HEK293 (cell line): ENCODE measurements around the gene RPL4.

ENCODE experiments used
- CTCF ChIA-PET: fragments of 350-600 bp; formaldehyde crosslinking; extraction: SDS; loops from one replicate; lab custom pipeline; 2021; ENCODE audit warnings: antibody characterized with exemption; lab: Yijun Ruan, JAX
- POLR2A ChIA-PET: fragments of 300-600 bp; formaldehyde crosslinking; extraction: SDS; loops from one replicate; lab custom pipeline; 2020; ENCODE audit warnings: antibody characterized with exemption, inconsistent platforms; lab: Yijun Ruan, JAX
- H3K27ac ChIP-seq: fragments of 200-500 bp; sonication (Bioruptor generic); 2 replicates; pipeline ENCODE4 v1.5.1; 2014; ENCODE audit warnings: low read depth, low read length, control low read depth, inconsistent platforms; ENCODE audit errors: extremely low read depth
- H3K36me3 ChIP-seq, 2 experiments: fragments of 200-500 bp in 1 of 2; sonication (Bioruptor generic) in 1 of 2; 1 replicate in 1 of 2; 2 replicates in 1 of 2; pipeline ENCODE4 v1.5.1; 2014 to 2017; ENCODE audit warnings: inconsistent platforms in 2 of 2, low read length in 2 of 2; ENCODE audit not compliant: control insufficient read depth in 2 of 2, insufficient read depth in 1 of 2
- H3K4me1 ChIP-seq: fragments of 200-500 bp; sonication (Bioruptor generic); 2 replicates; pipeline ENCODE4 v1.5.1; 2014; ENCODE audit warnings: mild to moderate bottlenecking, low read length, inconsistent platforms; ENCODE audit not compliant: control insufficient read depth, insufficient read depth
- H3K4me3 ChIP-seq: 2 replicates; pipeline ENCODE4 v1.5.1; 2011; ENCODE audit warnings: low read depth, mild to moderate bottlenecking, control low read depth, low read length, moderate library complexity
- H3K9me3 ChIP-seq: fragments of 200-500 bp; sonication (Bioruptor generic); 2 replicates; pipeline ENCODE4 v1.5.1; 2014; ENCODE audit warnings: low read depth, low read length, inconsistent platforms; ENCODE audit not compliant: control insufficient read depth, insufficient read depth
- GFI1B ChIP-seq: fragments of 450-650 bp; formaldehyde crosslinking; IDR thresholded peaks from 2 replicates; pipeline ENCODE4 v1.5.1; 2016; ENCODE audit warnings: missing biosample characterization, missing genetic modification characterization
- GLI4 ChIP-seq: fragments of 450-650 bp; formaldehyde crosslinking; IDR thresholded peaks from 2 replicates; pipeline ENCODE4 v1.5.1; 2016; ENCODE audit warnings: missing biosample characterization, missing genetic modification characterization
- RBAK ChIP-seq: fragments of 450-650 bp; formaldehyde crosslinking; IDR thresholded peaks from 2 replicates; pipeline ENCODE4 v1.5.1; 2016; ENCODE audit warnings: missing biosample characterization, missing genetic modification characterization
- ZBTB11 ChIP-seq: fragments of 450-650 bp; formaldehyde crosslinking; conservative IDR thresholded peaks from 2 replicates; pipeline ENCODE4 v1.5.1; 2016; ENCODE audit warnings: low read depth, missing biosample characterization, missing genetic modification characterization
- ZBTB17 ChIP-seq: fragments of 450-650 bp; formaldehyde crosslinking; IDR thresholded peaks from 2 replicates; pipeline ENCODE4 v1.5.1; 2016; ENCODE audit warnings: missing biosample characterization, missing genetic modification characterization
- ZNF138 ChIP-seq: fragments of 450-650 bp; formaldehyde crosslinking; IDR thresholded peaks from 2 replicates; pipeline ENCODE4 v1.5.1; 2016; ENCODE audit warnings: missing biosample characterization, missing genetic modification characterization, borderline replicate concordance
- ZNF148 ChIP-seq: fragments of 450-650 bp; formaldehyde crosslinking; IDR thresholded peaks from 2 replicates; pipeline ENCODE4 v1.5.0; 2017; ENCODE audit warnings: missing biosample characterization, missing genetic modification characterization, borderline replicate concordance
- ZNF174 ChIP-seq: fragments of 450-650 bp; formaldehyde crosslinking; IDR thresholded peaks from 2 replicates; pipeline ENCODE4 v1.5.0; 2017; ENCODE audit warnings: missing biosample characterization, mild to moderate bottlenecking, missing genetic modification characterization
- ZNF274 ChIP-seq, 2 experiments: fragments of 200-500 bp in 1 of 2; fragments of 450-650 bp in 1 of 2; sonication (Bioruptor generic) in 1 of 2; formaldehyde crosslinking in 1 of 2; IDR thresholded peaks; 2 replicates each; pipeline versions ENCODE4 v1.5.1 to v1.6.1; 2014 to 2016; ENCODE audit warnings: borderline replicate concordance in 1 of 2, inconsistent platforms in 1 of 2, low read length in 1 of 2, missing biosample characterization in 1 of 2, missing genetic modification characterization in 1 of 2
- ZNF394 ChIP-seq: fragments of 450-650 bp; formaldehyde crosslinking; IDR thresholded peaks from 2 replicates; pipeline ENCODE4 v1.5.1; 2016; ENCODE audit warnings: missing biosample characterization, missing genetic modification characterization, mild to moderate bottlenecking, moderate library complexity, borderline replicate concordance
- ZNF423 ChIP-seq: fragments of 450-650 bp; formaldehyde crosslinking; IDR thresholded peaks from 2 replicates; pipeline ENCODE4 v1.5.1; 2016; ENCODE audit warnings: missing biosample characterization, missing genetic modification characterization
- ZNF433 ChIP-seq: fragments of 450-650 bp; formaldehyde crosslinking; IDR thresholded peaks from 2 replicates; pipeline ENCODE4 v1.5.1; 2016; ENCODE audit warnings: missing biosample characterization, missing genetic modification characterization, low read depth
- ZNF521 ChIP-seq: fragments of 450-650 bp; formaldehyde crosslinking; IDR thresholded peaks from 2 replicates; pipeline ENCODE4 v1.5.1; 2017; ENCODE audit warnings: missing biosample characterization, mild to moderate bottlenecking, missing genetic modification characterization
- ZNF555 ChIP-seq: fragments of 450-650 bp; formaldehyde crosslinking; conservative IDR thresholded peaks from 2 replicates; pipeline ENCODE4 v1.5.1; 2017; ENCODE audit warnings: missing biosample characterization, mild to moderate bottlenecking, missing genetic modification characterization, inconsistent platforms
- ZNF560 ChIP-seq: fragments of 450-650 bp; formaldehyde crosslinking; IDR thresholded peaks from 2 replicates; pipeline ENCODE4 v1.5.1; 2017; ENCODE audit warnings: missing biosample characterization, missing genetic modification characterization, borderline replicate concordance
- ZSCAN16 ChIP-seq: fragments of 450-650 bp; formaldehyde crosslinking; IDR thresholded peaks from 2 replicates; pipeline ENCODE4 v1.5.1; 2016; ENCODE audit warnings: missing biosample characterization, missing genetic modification characterization
- ZSCAN18 ChIP-seq: fragments of 450-650 bp; formaldehyde crosslinking; IDR thresholded peaks from 2 replicates; pipeline ENCODE4 v1.5.1; 2016; ENCODE audit warnings: missing biosample characterization, missing genetic modification characterization

RPL4 gene

GRCh38 chr15:66503780-66504562, 684 bp downstream of the RPL4 start:
- H3K9me3 ChIP-seq = no peaks in the 10 kb centered on the region
- H3K27ac ChIP-seq = peak overlapping the region; percentile 86
- peaks cover 5% of the 10 kb centered on the region; the same call in 1 of the 2 replicates for H3K4me1 ChIP-seq
- TF ChIP-seq ZNF560 (no peak), ZNF174 (tag by site-specific recombination) (no peak), GFI1B (tag by site-specific recombination) (no peak; the same call in 1 of the 2 replicates), ZBTB11 (0 out of 2 replicates have a peak, but pooled peaks have one; percentile 2), ZNF138 (0 out of 2 replicates have a peak, but pooled peaks have one; percentile 5), ZNF394 (tag by site-specific recombination) (no peak), ZNF555 (no peak), ZNF423 (peak; percentile 14; the same call in 1 of the 2 replicates), GLI4 (no peak), RBAK (tag by site-specific recombination) (no peak), ZSCAN18 (no peak), ZNF148 (tag by site-specific recombination) (no peak), ZBTB17 (no peak), ZNF433 (tag by site-specific recombination) (0 out of 2 replicates have a peak, but pooled peaks have one; percentile 12), ZSCAN16 (tag by site-specific recombination) (peak; percentile 46; the same call in 1 of the 2 replicates), ZNF274 (IDR thresholded peaks at IDR 0.05; ENCODE audit: low read length) (no peak), ZNF274 (tag by site-specific recombination; IDR thresholded peaks at IDR 0.05; ENCODE audit: borderline replicate concordance) (no peak), ZNF521 (tag by site-specific recombination) (no peak)
- ChIA-PET POLR2A (interaction anchor here (0.9 to 1.5 kb wide), 3 partner anchors 9 to 198 kb away, joined by 3 to 4 read pairs (median 3); partner anchors contain the start of genes MAP2K1 and SMAD6), CTCF (interaction anchor here (0.7 to 1.1 kb wide), 2 partner anchors 114 to 379 kb away, joined by 3 read pairs; no protein-coding TSS in a partner anchor)
- peak overlapping the region; percentile 76 for H3K4me3 ChIP-seq
- peaks cover 42 to 57% of the 10 kb centered on the region in 2 experiments for H3K36me3 ChIP-seq
